Tibial artery (tissue), 4 donors: ENCODE results near the gene COL18A1.

Experiments used
- DNase-seq, 2 donors: peaks; one replicate each; pipeline ENCODE4 v3.0.0-alpha.2; 2019
- H3K27ac ChIP-seq, 2 donors: fragments of 200-600 bp; sonication (generic) in 1 of 2; 1 replicate in 1 of 2; 2 replicates in 1 of 2; pipeline ENCODE4 v1.5.1; 2018 to 2019; ENCODE audit warnings: mild to moderate bottlenecking in 1 of 2
- H3K27me3 ChIP-seq, 2 donors: fragments of 200-600 bp; sonication (generic) in 1 of 2; one replicate each; pipeline versions ENCODE4 v1.5.1 to v1.6.0; 2016 to 2019
- H3K36me3 ChIP-seq, 3 donors: fragments of 200-600 bp; sonication (generic) in 2 of 3; one replicate each; pipeline ENCODE4 v1.5.1; 2016 to 2019; ENCODE audit warnings: mild to moderate bottlenecking in 2 of 3
- H3K4me1 ChIP-seq, 4 donors: fragments of 200-600 bp; sonication (generic) in 2 of 4; 1 replicate in 3 of 4; 2 replicates in 1 of 4; pipeline ENCODE4 v1.5.1; 2016 to 2019
- H3K4me3 ChIP-seq, 2 donors: fragments of 200-600 bp; sonication (generic) in 1 of 2; 1 replicate in 1 of 2; 2 replicates in 1 of 2; pipeline ENCODE4 v1.5.1; 2018 to 2019; ENCODE audit warnings: mild to moderate bottlenecking in 2 of 2
- H3K9me3 ChIP-seq, 3 donors: fragments of 200-600 bp; sonication (generic) in 1 of 3; one replicate each; pipeline ENCODE4 v1.5.1; 2016 to 2019
- intact Hi-C: fragments of 100-400 bp; cut with DNase I; formaldehyde crosslinking; loops from one replicate; pipeline ENCODE4 v1.15.0; 2023; ENCODE audit warnings: low total_unique reads
- TF ChIP-seq, protein P1 (sequence below), 2 experiments: fragments of 200-600 bp in 1 of 2; fragments of 450-650 bp in 1 of 2; IDR thresholded peaks; one replicate each; pipeline ENCODE4 v1.5.1; 2017 to 2019; ENCODE audit warnings: antibody characterized with exemption in 2 of 2, mild to moderate bottlenecking in 1 of 2, moderate library complexity in 1 of 2

The COL18A1 gene

DNA sequence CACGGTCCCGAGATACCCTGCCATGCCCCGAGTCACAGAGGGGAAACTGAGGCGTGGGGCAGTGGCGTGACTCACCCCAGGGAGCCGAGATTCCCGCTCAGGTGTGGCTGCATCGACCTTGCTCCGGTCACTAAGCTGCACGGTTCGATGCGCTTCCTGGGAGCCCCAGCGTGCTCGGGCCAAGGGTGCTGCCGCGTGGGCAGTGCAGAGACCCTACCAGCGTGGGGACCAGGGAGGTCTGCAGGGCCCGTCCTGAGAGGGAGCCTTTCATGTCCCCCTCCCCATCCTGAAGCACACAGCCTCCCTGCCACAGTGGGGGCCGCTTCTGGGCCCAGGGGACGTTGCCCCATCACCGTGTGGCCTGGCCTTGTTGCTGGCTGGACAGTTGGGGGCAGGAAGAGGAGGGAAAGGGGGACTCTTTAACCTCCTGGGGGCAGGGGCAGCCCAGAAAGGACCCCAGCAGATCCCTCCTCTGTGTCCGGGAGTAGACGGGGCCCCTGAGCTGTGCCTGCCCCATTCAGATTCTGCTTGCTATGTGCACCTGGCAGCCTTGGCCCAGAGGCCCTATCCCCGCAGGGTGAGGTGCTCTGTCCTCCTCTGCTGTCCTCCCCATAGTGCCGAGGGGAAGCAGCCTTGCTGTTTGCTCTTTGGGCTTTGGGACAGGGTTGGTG is 52.3 kb downstream of the COL18A1 start:
- no peak for DNase-seq
- no peaks in the 10 kb centered on the region for H3K27me3 ChIP-seq
- H3K4me3 ChIP-seq: peak overlapping the region; percentile 52 to 55
- no peaks in the 10 kb centered on the region for H3K9me3 ChIP-seq
- peaks cover 0 to 83% (median 67%) of the 10 kb centered on the region in 4 donors for H3K4me1 ChIP-seq
- TF ChIP-seq, protein P1, sequence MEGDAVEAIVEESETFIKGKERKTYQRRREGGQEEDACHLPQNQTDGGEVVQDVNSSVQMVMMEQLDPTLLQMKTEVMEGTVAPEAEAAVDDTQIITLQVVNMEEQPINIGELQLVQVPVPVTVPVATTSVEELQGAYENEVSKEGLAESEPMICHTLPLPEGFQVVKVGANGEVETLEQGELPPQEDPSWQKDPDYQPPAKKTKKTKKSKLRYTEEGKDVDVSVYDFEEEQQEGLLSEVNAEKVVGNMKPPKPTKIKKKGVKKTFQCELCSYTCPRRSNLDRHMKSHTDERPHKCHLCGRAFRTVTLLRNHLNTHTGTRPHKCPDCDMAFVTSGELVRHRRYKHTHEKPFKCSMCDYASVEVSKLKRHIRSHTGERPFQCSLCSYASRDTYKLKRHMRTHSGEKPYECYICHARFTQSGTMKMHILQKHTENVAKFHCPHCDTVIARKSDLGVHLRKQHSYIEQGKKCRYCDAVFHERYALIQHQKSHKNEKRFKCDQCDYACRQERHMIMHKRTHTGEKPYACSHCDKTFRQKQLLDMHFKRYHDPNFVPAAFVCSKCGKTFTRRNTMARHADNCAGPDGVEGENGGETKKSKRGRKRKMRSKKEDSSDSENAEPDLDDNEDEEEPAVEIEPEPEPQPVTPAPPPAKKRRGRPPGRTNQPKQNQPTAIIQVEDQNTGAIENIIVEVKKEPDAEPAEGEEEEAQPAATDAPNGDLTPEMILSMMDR (IDR thresholded peaks at IDR 0.05): no peak
- peak overlapping the region; percentile 73 to 75 for H3K27ac ChIP-seq
- peaks cover 0 to 11% (median 0%) of the 10 kb centered on the region in 3 donors for H3K36me3 ChIP-seq
- intact Hi-C loops: loop anchor here (10.0 kb wide), 1 partner anchor 302 kb away; no protein-coding TSS in a partner anchor

DNA sequence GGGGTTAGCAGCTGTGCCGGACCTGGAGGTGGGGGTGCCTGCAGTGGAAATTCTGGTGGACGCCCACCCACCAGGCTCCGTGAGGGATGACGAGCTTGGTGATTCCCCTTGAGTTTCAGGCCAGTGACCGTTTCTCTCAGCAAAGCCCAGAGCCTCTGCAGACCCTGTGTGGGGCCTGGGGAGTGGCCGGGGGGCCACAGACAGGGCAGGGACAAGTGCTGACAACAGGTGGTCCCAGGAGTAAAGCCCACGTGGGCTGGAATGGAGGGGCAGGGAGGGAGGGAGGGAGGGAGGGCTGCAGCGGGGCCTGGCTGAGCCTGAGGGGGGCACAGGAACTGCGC is 52.8 kb downstream of the COL18A1 start:
- TF ChIP-seq, protein P1 (IDR thresholded peaks at IDR 0.05): no peak
- Histone ChIP-seq H3K27me3 (no peaks in the 10 kb centered on the region), H3K4me1 (peaks cover 0 to 83% (median 67%) of the 10 kb centered on the region in 4 donors), H3K4me3 (peak overlapping the region; percentile 52 to 55), H3K9me3 (no peaks in the 10 kb centered on the region), H3K27ac (peak overlapping the region; percentile 73 to 75), H3K36me3 (peaks cover 0 to 11% (median 0%) of the 10 kb centered on the region in 3 donors)
- intact Hi-C loops: loop anchor here (10.0 kb wide), 1 partner anchor 303 kb away; no protein-coding TSS in a partner anchor
- no peak for DNase-seq

DNA sequence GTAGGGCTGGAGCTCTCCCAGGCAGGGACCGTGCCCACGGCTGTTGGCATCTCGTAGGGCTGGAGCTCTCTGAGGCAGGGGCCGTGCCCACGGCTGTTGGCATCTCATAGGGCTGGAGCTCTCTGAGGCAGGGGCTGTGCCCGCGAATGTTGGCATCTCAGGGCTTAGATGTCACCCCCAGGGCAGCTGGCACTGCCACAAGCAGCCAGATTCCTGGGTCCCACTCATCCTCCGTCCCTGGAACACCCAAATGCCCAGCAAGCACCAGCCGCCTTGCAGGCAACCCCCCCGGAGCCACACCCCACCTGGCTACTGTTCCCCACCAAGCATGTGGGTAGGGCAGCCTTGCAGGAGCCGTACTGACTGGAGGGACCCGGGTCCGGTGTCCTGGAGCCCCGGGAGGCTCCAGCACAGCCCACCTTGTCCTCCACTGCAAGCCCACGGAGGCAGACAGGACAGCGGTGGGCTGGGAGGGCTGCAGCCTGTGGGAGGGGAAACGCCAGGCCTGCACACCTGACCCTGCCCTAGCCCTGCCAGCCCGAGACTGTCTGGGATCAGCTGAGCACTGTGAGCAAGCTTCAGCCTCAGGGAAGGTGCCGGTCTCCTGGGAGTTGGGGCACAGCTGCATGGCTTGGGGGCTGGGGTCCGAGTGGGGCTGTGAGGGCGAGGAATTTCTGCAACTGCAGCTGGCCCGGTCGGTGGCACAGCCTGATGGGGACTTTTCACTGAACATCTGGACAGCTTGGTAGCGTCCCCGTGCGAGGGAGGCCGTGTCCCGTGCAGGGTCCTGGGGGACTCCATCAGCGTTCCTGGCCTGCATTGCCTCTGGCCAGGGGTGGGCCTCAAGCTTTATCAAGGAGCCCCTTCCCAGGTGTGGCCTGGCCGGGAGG is 53.6 kb downstream of the COL18A1 start:
- peak overlapping the region; percentile 73 to 75 for H3K27ac ChIP-seq
- no peaks in the 10 kb centered on the region for H3K27me3 ChIP-seq
- DNase-seq: no peak
- peaks cover 0 to 81% (median 65%) of the 10 kb centered on the region in 4 donors for H3K4me1 ChIP-seq
- no peaks in the 10 kb centered on the region for H3K9me3 ChIP-seq
- H3K4me3 ChIP-seq: peak overlapping the region; percentile 52 to 55
- TF ChIP-seq, protein P1 (IDR thresholded peaks at IDR 0.05): no peak
- H3K36me3 ChIP-seq: peaks cover 0 to 11% (median 0%) of the 10 kb centered on the region in 3 donors
- intact Hi-C loops: loop anchor here (10.0 kb wide), 1 partner anchor 304 kb away; no protein-coding TSS in a partner anchor

DNA sequence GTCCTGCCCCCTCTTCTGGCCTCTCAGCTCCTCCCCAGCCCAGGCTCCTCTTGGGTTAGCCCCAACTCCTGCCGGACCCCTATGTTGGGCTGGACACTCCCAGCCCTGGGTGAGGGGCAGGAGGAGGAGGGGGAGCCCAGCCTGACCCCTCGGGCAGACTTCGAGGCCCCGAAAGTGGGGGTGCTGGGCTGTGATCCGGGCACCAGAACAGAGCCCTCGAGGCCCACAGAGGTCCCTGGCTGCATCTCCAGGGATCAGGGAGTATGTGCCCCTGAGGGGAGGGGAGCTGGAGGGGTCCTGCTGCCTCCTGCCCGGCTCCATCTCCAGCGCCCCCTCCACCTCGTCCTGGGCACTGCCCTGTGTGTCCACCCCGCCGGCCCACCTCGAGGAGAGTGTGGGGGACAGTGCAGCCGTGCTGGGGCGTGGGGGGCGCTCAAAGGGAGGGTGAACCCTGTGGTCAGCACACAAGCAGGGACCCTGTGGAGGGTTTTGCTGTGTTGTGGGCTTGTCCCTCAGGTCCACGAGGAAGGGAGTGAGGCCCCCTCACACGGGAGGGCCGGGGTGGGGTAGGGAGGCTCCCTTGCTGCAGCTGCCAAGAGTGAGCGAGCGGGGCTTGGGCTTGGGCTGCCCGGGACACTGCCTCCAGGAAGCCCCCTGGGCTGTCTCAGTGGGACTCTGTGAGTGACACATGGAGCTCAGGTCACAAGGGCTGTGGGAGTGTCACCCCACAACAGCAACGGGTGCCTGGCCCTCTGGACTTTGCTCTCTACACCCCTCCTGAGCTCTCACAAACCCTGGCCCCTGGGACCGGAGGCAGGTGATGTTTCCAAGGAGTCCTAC is 54.4 kb downstream of the COL18A1 start:
- no peak for DNase-seq
- Histone ChIP-seq H3K27ac (peak overlapping the region; percentile 73 to 75), H3K4me1 (peaks cover 0 to 72% (median 58%) of the 10 kb centered on the region in 4 donors), H3K36me3 (peaks cover 0 to 11% (median 0%) of the 10 kb centered on the region in 3 donors), H3K4me3 (no peak overlapping the region), H3K9me3 (no peaks in the 10 kb centered on the region), H3K27me3 (no peaks in the 10 kb centered on the region)
- intact Hi-C loops: loop anchor here (10.0 kb wide), 1 partner anchor 305 kb away; no protein-coding TSS in a partner anchor
- TF ChIP-seq, protein P1 (IDR thresholded peaks at IDR 0.05): no peak

DNA sequence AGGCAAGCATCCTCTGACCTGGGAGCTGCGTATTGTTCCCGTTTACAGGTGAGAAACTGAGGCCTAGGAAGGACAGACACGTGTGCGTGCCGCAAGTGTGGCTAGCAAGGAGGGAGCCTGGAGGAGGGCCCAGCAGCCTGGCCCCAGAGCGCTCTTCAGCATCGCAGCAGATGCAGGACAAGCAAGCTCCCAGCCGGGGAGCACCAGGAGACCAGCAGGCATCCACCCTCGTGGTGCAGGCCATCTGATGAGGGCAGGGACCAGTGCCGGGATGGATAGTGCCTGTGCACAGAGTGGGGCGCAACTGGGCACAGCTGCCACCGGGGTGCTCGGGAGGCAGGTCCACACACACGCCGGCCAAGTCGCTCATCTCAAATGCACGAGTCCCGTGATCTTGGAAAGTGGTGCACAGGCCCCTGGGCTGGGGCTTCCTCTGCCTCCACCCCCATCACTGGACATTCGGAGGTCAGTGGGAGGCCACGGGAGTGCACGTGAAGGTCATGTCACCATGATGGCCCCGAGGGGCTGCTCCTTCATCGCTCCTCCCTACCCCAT is 55.1 kb downstream of the COL18A1 start:
- H3K27ac ChIP-seq: peak overlapping the region; percentile 73 to 75
- no peaks in the 10 kb centered on the region for H3K27me3 ChIP-seq
- intact Hi-C loops: no loop called here
- peaks cover 0 to 11% (median 0%) of the 10 kb centered on the region in 3 donors for H3K36me3 ChIP-seq
- no peak overlapping the region for H3K4me3 ChIP-seq
- no peaks in the 10 kb centered on the region for H3K9me3 ChIP-seq
- TF ChIP-seq, protein P1 (IDR thresholded peaks at IDR 0.05): no peak
- H3K4me1 ChIP-seq: peaks cover 0 to 65% (median 52%) of the 10 kb centered on the region in 4 donors
- no peak for DNase-seq
